ENCODE data around the gene USP2.

GRCh38 chr11:119426142-119426541 is 44.7 kb upstream of the USP2 start:
- TF ChIP-seq, protein P1, sequence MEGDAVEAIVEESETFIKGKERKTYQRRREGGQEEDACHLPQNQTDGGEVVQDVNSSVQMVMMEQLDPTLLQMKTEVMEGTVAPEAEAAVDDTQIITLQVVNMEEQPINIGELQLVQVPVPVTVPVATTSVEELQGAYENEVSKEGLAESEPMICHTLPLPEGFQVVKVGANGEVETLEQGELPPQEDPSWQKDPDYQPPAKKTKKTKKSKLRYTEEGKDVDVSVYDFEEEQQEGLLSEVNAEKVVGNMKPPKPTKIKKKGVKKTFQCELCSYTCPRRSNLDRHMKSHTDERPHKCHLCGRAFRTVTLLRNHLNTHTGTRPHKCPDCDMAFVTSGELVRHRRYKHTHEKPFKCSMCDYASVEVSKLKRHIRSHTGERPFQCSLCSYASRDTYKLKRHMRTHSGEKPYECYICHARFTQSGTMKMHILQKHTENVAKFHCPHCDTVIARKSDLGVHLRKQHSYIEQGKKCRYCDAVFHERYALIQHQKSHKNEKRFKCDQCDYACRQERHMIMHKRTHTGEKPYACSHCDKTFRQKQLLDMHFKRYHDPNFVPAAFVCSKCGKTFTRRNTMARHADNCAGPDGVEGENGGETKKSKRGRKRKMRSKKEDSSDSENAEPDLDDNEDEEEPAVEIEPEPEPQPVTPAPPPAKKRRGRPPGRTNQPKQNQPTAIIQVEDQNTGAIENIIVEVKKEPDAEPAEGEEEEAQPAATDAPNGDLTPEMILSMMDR (conservative IDR thresholded peaks at IDR 0.05; ENCODE audit: low read length), result no peak
- TF ChIP-seq EZH2phosphoT487 (IDR thresholded peaks at IDR 0.05; ENCODE audit: borderline replicate concordance, low read depth, low read length), result no peak

Measured in OCI-LY7 (cell line).